ENCODE measurements around the gene RAB3C. TPM values are rescaled to one million over a fixed set of nuclear protein-coding genes. Genes with fewer than 3 reads are reported as not detected.

The RAB3C gene
- total RNA-seq, 2 donors from 2014 or later, result 2.3 to 45.2 TPM

- intact Hi-C loops (cut with DNase I), result no loop called here
- no peak overlapping the region for H3K4me3 ChIP-seq
These were observed 212.5 kb downstream of the RAB3C start for GRCh38 chr5:58795327-58795726.

GRCh38 chr5:58797021-58797420, 214.1 kb downstream of the RAB3C start:
- ATAC-seq, result no peak
- no peaks in the 10 kb centered on the region for H3K9me3 ChIP-seq
- H3K27me3 ChIP-seq, result no peaks in the 10 kb centered on the region
- H3K36me3 ChIP-seq (replicated peaks in 1 of 2; ENCODE audit: insufficient read depth in 1 of 2, low read depth in 2 of 2), result no peaks in the 10 kb centered on the region
- intact Hi-C loops (cut with DNase I), result no loop called here
- H3K4me3 ChIP-seq, result no peak overlapping the region
- H3K4me1 ChIP-seq, result no peaks in the 10 kb centered on the region
- no peak for TF ChIP-seq POLR2A (IDR thresholded peaks at IDR 0.05)
- TF ChIP-seq, protein P1, sequence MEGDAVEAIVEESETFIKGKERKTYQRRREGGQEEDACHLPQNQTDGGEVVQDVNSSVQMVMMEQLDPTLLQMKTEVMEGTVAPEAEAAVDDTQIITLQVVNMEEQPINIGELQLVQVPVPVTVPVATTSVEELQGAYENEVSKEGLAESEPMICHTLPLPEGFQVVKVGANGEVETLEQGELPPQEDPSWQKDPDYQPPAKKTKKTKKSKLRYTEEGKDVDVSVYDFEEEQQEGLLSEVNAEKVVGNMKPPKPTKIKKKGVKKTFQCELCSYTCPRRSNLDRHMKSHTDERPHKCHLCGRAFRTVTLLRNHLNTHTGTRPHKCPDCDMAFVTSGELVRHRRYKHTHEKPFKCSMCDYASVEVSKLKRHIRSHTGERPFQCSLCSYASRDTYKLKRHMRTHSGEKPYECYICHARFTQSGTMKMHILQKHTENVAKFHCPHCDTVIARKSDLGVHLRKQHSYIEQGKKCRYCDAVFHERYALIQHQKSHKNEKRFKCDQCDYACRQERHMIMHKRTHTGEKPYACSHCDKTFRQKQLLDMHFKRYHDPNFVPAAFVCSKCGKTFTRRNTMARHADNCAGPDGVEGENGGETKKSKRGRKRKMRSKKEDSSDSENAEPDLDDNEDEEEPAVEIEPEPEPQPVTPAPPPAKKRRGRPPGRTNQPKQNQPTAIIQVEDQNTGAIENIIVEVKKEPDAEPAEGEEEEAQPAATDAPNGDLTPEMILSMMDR (IDR thresholded peaks at IDR 0.05), result no peak
- no peak for DNase-seq
- no peak overlapping the region for H3K27ac ChIP-seq

More at GRCh38 chr5:58795327-58795726, 212.5 kb downstream of the RAB3C start:
- TF ChIP-seq, protein P1 (IDR thresholded peaks at IDR 0.05), result no peak
- TF ChIP-seq POLR2A (IDR thresholded peaks at IDR 0.05), result no peak
- Histone ChIP-seq H3K36me3 (replicated peaks in 1 of 2; ENCODE audit: insufficient read depth in 1 of 2, low read depth in 2 of 2) (no peaks in the 10 kb centered on the region), H3K27me3 (no peaks in the 10 kb centered on the region), H3K4me1 (no peaks in the 10 kb centered on the region), H3K9me3 (no peaks in the 10 kb centered on the region), H3K27ac (no peak overlapping the region)
- no peak for DNase-seq
- no peak for ATAC-seq

DNA sequence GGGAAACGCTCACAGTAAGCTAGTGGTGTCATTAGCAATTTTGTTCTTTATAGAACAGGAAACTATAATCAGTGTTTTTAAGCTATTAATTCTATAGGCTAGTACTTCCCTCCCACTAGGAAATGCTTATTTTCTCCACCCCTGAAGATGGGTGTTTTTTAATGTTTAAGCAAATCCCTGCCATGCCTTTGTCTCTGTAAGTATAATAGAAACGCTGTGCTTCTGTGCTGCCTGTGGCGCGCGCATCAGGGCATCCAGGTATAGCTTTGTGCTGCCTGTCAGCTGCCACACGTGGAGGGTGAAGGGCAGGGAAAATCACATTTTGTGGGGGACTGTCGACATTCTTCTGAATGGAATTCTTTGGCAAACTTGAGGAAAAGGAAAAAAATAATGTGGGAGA, 217.5 kb downstream of the RAB3C start:
- no peak for ATAC-seq
- H3K4me3 ChIP-seq, result no peak overlapping the region
- no peaks in the 10 kb centered on the region for H3K27me3 ChIP-seq
- DNase-seq, result no peak
- no peaks in the 10 kb centered on the region for H3K36me3 ChIP-seq (replicated peaks in 1 of 2; ENCODE audit: insufficient read depth in 1 of 2, low read depth in 2 of 2)
- 80 to 83% methylated on average over 7 of the region's 7 CpGs for WGBS, 2 donors
- H3K9me3 ChIP-seq, result no peaks in the 10 kb centered on the region
- H3K4me1 ChIP-seq, result no peaks in the 10 kb centered on the region
- no peak for TF ChIP-seq POLR2A (IDR thresholded peaks at IDR 0.05)
- TF ChIP-seq, protein P1 (IDR thresholded peaks at IDR 0.05), result no peak
- intact Hi-C loops (cut with DNase I), result no loop called here
- H3K27ac ChIP-seq, result no peak overlapping the region

GRCh38 chr5:58800861-58801540, 218.1 kb downstream of the RAB3C start:
- H3K4me1 ChIP-seq, result no peaks in the 10 kb centered on the region
- H3K27ac ChIP-seq, result no peak overlapping the region
- H3K36me3 ChIP-seq (replicated peaks in 1 of 2; ENCODE audit: insufficient read depth in 1 of 2, low read depth in 2 of 2), result no peaks in the 10 kb centered on the region
- intact Hi-C loops (cut with DNase I), result no loop called here
- 77 to 85% methylated on average over 5 of the region's 5 CpGs for WGBS, 2 donors
- TF ChIP-seq POLR2A (IDR thresholded peaks at IDR 0.05), result no peak
- TF ChIP-seq, protein P1 (IDR thresholded peaks at IDR 0.05), result no peak
- ATAC-seq, result no peak
- no peaks in the 10 kb centered on the region for H3K27me3 ChIP-seq
- no peak overlapping the region for H3K4me3 ChIP-seq
- no peaks in the 10 kb centered on the region for H3K9me3 ChIP-seq
- DNase-seq, result no peak

GRCh38 chr5:58803056-58803455, 220.2 kb downstream of the RAB3C start:
- Histone ChIP-seq H3K4me1 (no peaks in the 10 kb centered on the region), H3K4me3 (no peak overlapping the region), H3K9me3 (no peaks in the 10 kb centered on the region), H3K27ac (no peak overlapping the region), H3K36me3 (replicated peaks in 1 of 2; ENCODE audit: insufficient read depth in 1 of 2, low read depth in 2 of 2) (no peaks in the 10 kb centered on the region), H3K27me3 (no peaks in the 10 kb centered on the region)
- ATAC-seq, result no peak
- intact Hi-C loops (cut with DNase I), result no loop called here
- DNase-seq, result no peak
- no peak for TF ChIP-seq POLR2A (IDR thresholded peaks at IDR 0.05)
- TF ChIP-seq, protein P1 (IDR thresholded peaks at IDR 0.05), result no peak

Data from body of pancreas (tissue), 4 donors.